Measurements from ENCODE around the gene NUDT21. TPM values are rescaled to one million over a fixed set of nuclear protein-coding genes. Genes with fewer than 3 reads are reported as not detected.
"Not testable (repeated sequence)": the region's sequence is repeated elsewhere in the genome, so short reads cannot be mapped to it uniquely, and the experiment has no call there.

NUDT21 gene
- total and polyA plus RNA-seq, 3 donors from 2014 or later, result 67.7 to 224 (median 75.3) TPM

GRCh38 chr16:56387396-56387795, 63.7 kb downstream of the NUDT21 start:
- WGBS, 2 donors, result 92 to 94% methylated on average over 3 of the region's 3 CpGs
- TF ChIP-seq POLR2A (IDR thresholded peaks at IDR 0.05), result no peak
- TF ChIP-seq CTCF (IDR thresholded peaks at IDR 0.05), result no peak
- no peak for DNase-seq
- H3K27me3 ChIP-seq, result no peaks in the 10 kb centered on the region
- no peaks in the 10 kb centered on the region for H3K4me1 ChIP-seq
- no peak overlapping the region for H3K27ac ChIP-seq
- no peaks in the 10 kb centered on the region for H3K9me3 ChIP-seq
- no peaks in the 10 kb centered on the region for H3K36me3 ChIP-seq (ENCODE audit: low read depth, missing control alignments)
- no peak overlapping the region for H3K4me3 ChIP-seq
- intact Hi-C loops (cut with DNase I; ENCODE audit: low total_unique reads), result no loop called here

- 86 to 96% methylated on average over 4 of the region's 4 CpGs for WGBS, 2 donors
- Histone ChIP-seq H3K4me1 (no peaks in the 10 kb centered on the region), H3K36me3 (ENCODE audit: low read depth, missing control alignments) (no peaks in the 10 kb centered on the region), H3K4me3 (no peak overlapping the region), H3K27me3 (no peaks in the 10 kb centered on the region), H3K27ac (no peak overlapping the region), H3K9me3 (no peaks in the 10 kb centered on the region)
- intact Hi-C loops (cut with DNase I; ENCODE audit: low total_unique reads), result no loop called here
- TF ChIP-seq CTCF (IDR thresholded peaks at IDR 0.05) (no peak), POLR2A (IDR thresholded peaks at IDR 0.05) (no peak)
- DNase-seq, result no peak
Observed at GRCh38 chr16:56384074-56384721, 66.9 kb downstream of the NUDT21 start.

GRCh38 chr16:56382901-56383355, 68.2 kb downstream of the NUDT21 start:
- intact Hi-C loops (cut with DNase I; ENCODE audit: low total_unique reads), result no loop called here
- H3K4me3 ChIP-seq, result no peak overlapping the region
- H3K27me3 ChIP-seq, result no peaks in the 10 kb centered on the region
- H3K27ac ChIP-seq, result no peak overlapping the region
- DNase-seq, result no peak
- no peak for TF ChIP-seq CTCF (IDR thresholded peaks at IDR 0.05)
- no peak for TF ChIP-seq POLR2A (IDR thresholded peaks at IDR 0.05)
- H3K4me1 ChIP-seq, result no peaks in the 10 kb centered on the region
- WGBS, 2 donors, result 72 to 79% methylated on average over 5 of the region's 5 CpGs
- H3K36me3 ChIP-seq (ENCODE audit: low read depth, missing control alignments), result no peaks in the 10 kb centered on the region
- no peaks in the 10 kb centered on the region for H3K9me3 ChIP-seq

GRCh38 chr16:56382459-56382858, 68.7 kb downstream of the NUDT21 start:
- DNase-seq, result no peak
- H3K4me3 ChIP-seq, result no peak overlapping the region
- 86 to 96% methylated on average over 4 of the region's 4 CpGs for WGBS, 2 donors
- H3K9me3 ChIP-seq, result no peaks in the 10 kb centered on the region
- no peaks in the 10 kb centered on the region for H3K27me3 ChIP-seq
- TF ChIP-seq CTCF (IDR thresholded peaks at IDR 0.05) (no peak), POLR2A (IDR thresholded peaks at IDR 0.05) (no peak)
- no peaks in the 10 kb centered on the region for H3K4me1 ChIP-seq
- intact Hi-C loops (cut with DNase I; ENCODE audit: low total_unique reads), result no loop called here
- H3K36me3 ChIP-seq (ENCODE audit: low read depth, missing control alignments), result no peaks in the 10 kb centered on the region
- H3K27ac ChIP-seq, result no peak overlapping the region

- intact Hi-C loops (cut with DNase I; ENCODE audit: low total_unique reads); H3K36me3 ChIP-seq (ENCODE audit: low read depth, missing control alignments): not testable (repeated sequence)
- WGBS, 2 donors, result 91 to 100% methylated on average over 3 of the region's 3 CpGs
Observed at GRCh38 chr16:56380778-56381485, 70.2 kb downstream of the NUDT21 start.

More at GRCh38 chr16:56380778-56381485, 70.2 kb downstream of the NUDT21 start:
- H3K4me1 ChIP-seq, H3K27ac ChIP-seq, DNase-seq, H3K9me3 ChIP-seq, H3K27me3 ChIP-seq, H3K4me3 ChIP-seq: not testable (repeated sequence)

Other genes with a start within 250 kb of the NUDT21 start
- gene AMFR, start 25.8 kb downstream of the NUDT21 start, total RNA-seq, result 100 to 1,000 TPM; 287 to 337 TPM
- 258 TPM for gene AMFR, start 25.8 kb downstream of the NUDT21 start, polyA plus RNA-seq (ENCODE audit: insufficient read depth, low read depth, low replicate concordance)
- gene OGFOD1, start 222 bp upstream of the NUDT21 start, total RNA-seq, result 10 to 100 TPM; 26.7 to 34.5 TPM
- gene OGFOD1, start 222 bp upstream of the NUDT21 start, polyA plus RNA-seq (ENCODE audit: insufficient read depth, low read depth, low replicate concordance), result 38.2 TPM
- 10 to 100 TPM; 70.3 to 83.6 TPM for gene BBS2, start 68.7 kb upstream of the NUDT21 start, total RNA-seq
- 79.8 TPM for gene BBS2, start 68.7 kb upstream of the NUDT21 start, polyA plus RNA-seq (ENCODE audit: insufficient read depth, low read depth, low replicate concordance)
- not detected for gene MT4, start 113.7 kb upstream of the NUDT21 start, total RNA-seq
- 2.3 TPM for gene MT4, start 113.7 kb upstream of the NUDT21 start, polyA plus RNA-seq (ENCODE audit: insufficient read depth, low read depth, low replicate concordance)
- 1 to 10 TPM in 1 of 2 donors, not detected in 1; 4.6 TPM for gene MT3, start 138.2 kb upstream of the NUDT21 start, total RNA-seq
- gene MT3, start 138.2 kb upstream of the NUDT21 start, polyA plus RNA-seq (ENCODE audit: insufficient read depth, low read depth, low replicate concordance), result 12.0 TPM
- 10 to 100 TPM; 20.1 to 30.7 TPM for gene MT2A, start 157.3 kb upstream of the NUDT21 start, total RNA-seq
- gene MT2A, start 157.3 kb upstream of the NUDT21 start, polyA plus RNA-seq (ENCODE audit: insufficient read depth, low read depth, low replicate concordance), result 77.1 TPM
- 10 to 100 TPM; 10.5 to 55.4 TPM for gene MT1E, start 174.4 kb upstream of the NUDT21 start, total RNA-seq
- 22.4 TPM for gene MT1E, start 174.4 kb upstream of the NUDT21 start, polyA plus RNA-seq (ENCODE audit: insufficient read depth, low read depth, low replicate concordance)
- 1 to 10 TPM; 2.2 to 3.7 TPM for gene MT1M, start 181.3 kb upstream of the NUDT21 start, total RNA-seq
- gene MT1M, start 181.3 kb upstream of the NUDT21 start, polyA plus RNA-seq (ENCODE audit: insufficient read depth, low read depth, low replicate concordance), result 2.6 TPM
- gene MT1A, start 187.3 kb upstream of the NUDT21 start, total RNA-seq, result 10 to 100 TPM in 1 of 2 donors, not detected in 1; 10.6 TPM
- gene MT1A, start 187.3 kb upstream of the NUDT21 start, polyA plus RNA-seq (ENCODE audit: insufficient read depth, low read depth, low replicate concordance), result not detected
- gene MT1B, start 200.6 kb upstream of the NUDT21 start, total RNA-seq, result not detected
- not detected for gene MT1B, start 200.6 kb upstream of the NUDT21 start, polyA plus RNA-seq (ENCODE audit: insufficient read depth, low read depth, low replicate concordance)
- gene MT1F, start 206.6 kb upstream of the NUDT21 start, total RNA-seq, result 1 to 10 TPM; 3.6 to 8.1 TPM
- 15.4 TPM for gene MT1F, start 206.6 kb upstream of the NUDT21 start, polyA plus RNA-seq (ENCODE audit: insufficient read depth, low read depth, low replicate concordance)
- gene MT1G, start 216.7 kb upstream of the NUDT21 start, total RNA-seq, result 10 to 100 TPM in 1 of 2 donors, 1 to 10 TPM in 1; 2.1 to 11.5 TPM
- gene MT1G, start 216.7 kb upstream of the NUDT21 start, polyA plus RNA-seq (ENCODE audit: insufficient read depth, low read depth, low replicate concordance), result 14.7 TPM
- not detected for gene MT1H, start 218.5 kb upstream of the NUDT21 start, total RNA-seq
- gene MT1H, start 218.5 kb upstream of the NUDT21 start, polyA plus RNA-seq (ENCODE audit: insufficient read depth, low read depth, low replicate concordance), result not detected
- 100 to 1,000 TPM in 1 of 2 donors, 10 to 100 TPM in 1; 77.0 to 180 TPM for gene MT1X, start 231.1 kb upstream of the NUDT21 start, total RNA-seq
- 51.7 TPM for gene MT1X, start 231.1 kb upstream of the NUDT21 start, polyA plus RNA-seq (ENCODE audit: insufficient read depth, low read depth, low replicate concordance)